ENCODE results near the gene TAAR6. TPM values are rescaled to one million over a fixed set of nuclear protein-coding genes. Genes with fewer than 3 reads are reported as not detected.
"Not testable (repeated sequence)": the region's sequence is repeated elsewhere in the genome, so short reads cannot be mapped to it uniquely, and the experiment has no call there.

The TAAR6 gene
- total RNA-seq, 1 experiment from 2014 or later = not detected

GRCh38 chr6:132569170-132569569 is 952 bp upstream of the TAAR6 start:
- DNase-seq (ENCODE audit: low read depth, low spot score) = no peak
- in situ Hi-C loops (cut with HindIII; ENCODE audit: low pct_unique_long_range_greater_than_20kb, low sequenced_read_pairs) = no loop called here

GRCh38 chr6:132571774-132572173 is 1.7 kb downstream of the TAAR6 start:
- in situ Hi-C loops (cut with HindIII; ENCODE audit: low pct_unique_long_range_greater_than_20kb, low sequenced_read_pairs) = no loop called here
- no peak for DNase-seq (ENCODE audit: low read depth, low spot score)

- in situ Hi-C loops (cut with HindIII; ENCODE audit: low pct_unique_long_range_greater_than_20kb, low sequenced_read_pairs) = no loop called here
- no peak for DNase-seq (ENCODE audit: low read depth, low spot score)
These were observed 14.6 kb downstream of the TAAR6 start for GRCh38 chr6:132584698-132585097.

GRCh38 chr6:132587424-132587823 is 17.3 kb downstream of the TAAR6 start:
- in situ Hi-C loops (cut with HindIII; ENCODE audit: low pct_unique_long_range_greater_than_20kb, low sequenced_read_pairs) = no loop called here
- no peak for DNase-seq (ENCODE audit: low read depth, low spot score)

GRCh38 chr6:132589454-132589853 is 19.3 kb downstream of the TAAR6 start, which contains the start of gene TAAR5:
TAAR5 (minus strand) TSS chr6:132589741; CDS start chr6:132589686, 55 bp downstream.
- DNase-seq (ENCODE audit: low read depth, low spot score) = no peak
- in situ Hi-C loops (cut with HindIII; ENCODE audit: low pct_unique_long_range_greater_than_20kb, low sequenced_read_pairs) = no loop called here

GRCh38 chr6:132590362-132590761 is 20.2 kb downstream of the TAAR6 start:
- in situ Hi-C loops (cut with HindIII; ENCODE audit: low pct_unique_long_range_greater_than_20kb, low sequenced_read_pairs) = no loop called here
- no peak for DNase-seq (ENCODE audit: low read depth, low spot score)

- DNase-seq (ENCODE audit: low read depth, low spot score) = no peak
- in situ Hi-C loops (cut with HindIII; ENCODE audit: low pct_unique_long_range_greater_than_20kb, low sequenced_read_pairs) = no loop called here
These were observed 22.7 kb downstream of the TAAR6 start for GRCh38 chr6:132592855-132593254.

- no peak for DNase-seq (ENCODE audit: low read depth, low spot score)
- in situ Hi-C loops (cut with HindIII; ENCODE audit: low pct_unique_long_range_greater_than_20kb, low sequenced_read_pairs) = no loop called here
These were observed 26.1 kb downstream of the TAAR6 start for GRCh38 chr6:132596201-132596600.

- peak; percentile 35 for DNase-seq (ENCODE audit: low read depth, low spot score)
- in situ Hi-C loops (cut with HindIII; ENCODE audit: low pct_unique_long_range_greater_than_20kb, low sequenced_read_pairs) = no loop called here
These were observed 28.4 kb downstream of the TAAR6 start for GRCh38 chr6:132598473-132598872.

- in situ Hi-C loops (cut with HindIII; ENCODE audit: low pct_unique_long_range_greater_than_20kb, low sequenced_read_pairs); DNase-seq (ENCODE audit: low read depth, low spot score): not testable (repeated sequence)
These were observed 30.8 kb downstream of the TAAR6 start for GRCh38 chr6:132600900-132601299.

- DNase-seq (ENCODE audit: low read depth, low spot score) = no peak
- in situ Hi-C loops (cut with HindIII; ENCODE audit: low pct_unique_long_range_greater_than_20kb, low sequenced_read_pairs) = no loop called here
These were observed 34.6 kb downstream of the TAAR6 start for GRCh38 chr6:132604635-132605152.

GRCh38 chr6:132607544-132608233 is 37.6 kb downstream of the TAAR6 start:
- no peak for DNase-seq (ENCODE audit: low read depth, low spot score)
- in situ Hi-C loops (cut with HindIII; ENCODE audit: low pct_unique_long_range_greater_than_20kb, low sequenced_read_pairs) = no loop called here

- in situ Hi-C loops (cut with HindIII; ENCODE audit: low pct_unique_long_range_greater_than_20kb, low sequenced_read_pairs) = no loop called here
- DNase-seq (ENCODE audit: low read depth, low spot score) = peak; percentile 42
These were observed 41.5 kb downstream of the TAAR6 start for GRCh38 chr6:132611616-132612015.

- in situ Hi-C loops (cut with HindIII; ENCODE audit: low pct_unique_long_range_greater_than_20kb, low sequenced_read_pairs) = no loop called here
- no peak for DNase-seq (ENCODE audit: low read depth, low spot score)
These were observed 42.5 kb downstream of the TAAR6 start for GRCh38 chr6:132612449-132613108.

GRCh38 chr6:132614554-132614953 is 44.4 kb downstream of the TAAR6 start:
- in situ Hi-C loops (cut with HindIII; ENCODE audit: low pct_unique_long_range_greater_than_20kb, low sequenced_read_pairs) = no loop called here
- no peak for DNase-seq (ENCODE audit: low read depth, low spot score)

- DNase-seq (ENCODE audit: low read depth, low spot score) = no peak
- in situ Hi-C loops (cut with HindIII; ENCODE audit: low pct_unique_long_range_greater_than_20kb, low sequenced_read_pairs) = no loop called here
These were observed 46.6 kb downstream of the TAAR6 start for GRCh38 chr6:132616677-132617076.
